Measurements from ENCODE around the gene ZFP14.
A peak's percentile ranks its signal among the peaks of the same experiment; 100 is the strongest.

ZFP14 gene

DNA sequence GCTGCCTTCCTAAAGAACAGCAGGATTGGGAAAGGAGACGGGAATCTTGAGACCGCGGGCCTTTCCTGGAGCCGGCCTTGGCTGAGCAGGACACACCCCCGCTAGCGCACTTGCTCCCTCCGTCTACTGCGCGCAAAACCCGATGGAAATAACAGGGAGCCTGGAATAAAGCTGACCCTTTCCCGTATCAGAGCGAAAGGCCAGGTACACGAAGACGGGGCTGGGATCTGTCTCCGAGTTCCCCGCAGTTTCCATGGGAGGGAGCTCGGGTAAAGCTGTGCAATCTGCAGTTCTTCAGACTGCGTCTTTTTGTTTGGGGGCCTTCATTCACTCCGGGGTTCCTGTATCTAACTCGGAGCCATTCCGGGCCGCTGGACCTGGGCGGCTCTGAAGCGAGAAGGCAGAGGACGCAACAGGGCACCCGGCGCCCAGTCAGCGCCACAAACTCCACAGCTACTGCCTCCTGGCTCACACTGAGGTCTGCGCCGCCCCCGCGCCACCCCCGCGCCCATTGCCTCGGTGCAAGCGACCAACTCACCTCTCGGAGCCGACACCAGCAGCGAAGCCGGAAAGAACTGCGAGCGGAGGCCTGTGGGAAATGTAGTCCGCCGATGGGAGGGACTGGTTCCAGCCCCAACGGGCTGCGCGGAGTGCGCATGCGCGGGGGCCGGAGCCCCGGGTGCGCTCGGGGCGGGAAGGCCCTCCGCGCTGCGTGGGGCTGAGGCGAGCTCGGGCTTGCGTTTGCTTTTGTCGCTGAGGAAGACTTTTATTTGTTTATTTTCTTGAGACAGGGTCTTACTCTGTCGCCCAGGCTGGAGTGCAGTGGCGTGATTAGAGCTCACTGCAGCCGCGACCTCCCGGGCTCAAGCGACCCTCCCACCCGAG, at the start of gene ZFP14:
ZFP14 (minus strand) TSS at position 577 of the 885 bp plus-strand sequence. CDS start 11,309 bp downstream, outside the sequence.
- CTCF ChIA-PET, result interaction anchor here (1.6 to 1.7 kb wide), 2 partner anchors 10 to 12 kb away, joined by 3 to 4 read pairs; no protein-coding TSS in a partner anchor
- POLR2A ChIA-PET, result no interaction called here
- TF ChIP-seq, protein P1, sequence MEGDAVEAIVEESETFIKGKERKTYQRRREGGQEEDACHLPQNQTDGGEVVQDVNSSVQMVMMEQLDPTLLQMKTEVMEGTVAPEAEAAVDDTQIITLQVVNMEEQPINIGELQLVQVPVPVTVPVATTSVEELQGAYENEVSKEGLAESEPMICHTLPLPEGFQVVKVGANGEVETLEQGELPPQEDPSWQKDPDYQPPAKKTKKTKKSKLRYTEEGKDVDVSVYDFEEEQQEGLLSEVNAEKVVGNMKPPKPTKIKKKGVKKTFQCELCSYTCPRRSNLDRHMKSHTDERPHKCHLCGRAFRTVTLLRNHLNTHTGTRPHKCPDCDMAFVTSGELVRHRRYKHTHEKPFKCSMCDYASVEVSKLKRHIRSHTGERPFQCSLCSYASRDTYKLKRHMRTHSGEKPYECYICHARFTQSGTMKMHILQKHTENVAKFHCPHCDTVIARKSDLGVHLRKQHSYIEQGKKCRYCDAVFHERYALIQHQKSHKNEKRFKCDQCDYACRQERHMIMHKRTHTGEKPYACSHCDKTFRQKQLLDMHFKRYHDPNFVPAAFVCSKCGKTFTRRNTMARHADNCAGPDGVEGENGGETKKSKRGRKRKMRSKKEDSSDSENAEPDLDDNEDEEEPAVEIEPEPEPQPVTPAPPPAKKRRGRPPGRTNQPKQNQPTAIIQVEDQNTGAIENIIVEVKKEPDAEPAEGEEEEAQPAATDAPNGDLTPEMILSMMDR (IDR thresholded peaks at IDR 0.05; ENCODE audit: insufficient read depth, low read length, missing control alignments), result peak; percentile 26

DNA sequence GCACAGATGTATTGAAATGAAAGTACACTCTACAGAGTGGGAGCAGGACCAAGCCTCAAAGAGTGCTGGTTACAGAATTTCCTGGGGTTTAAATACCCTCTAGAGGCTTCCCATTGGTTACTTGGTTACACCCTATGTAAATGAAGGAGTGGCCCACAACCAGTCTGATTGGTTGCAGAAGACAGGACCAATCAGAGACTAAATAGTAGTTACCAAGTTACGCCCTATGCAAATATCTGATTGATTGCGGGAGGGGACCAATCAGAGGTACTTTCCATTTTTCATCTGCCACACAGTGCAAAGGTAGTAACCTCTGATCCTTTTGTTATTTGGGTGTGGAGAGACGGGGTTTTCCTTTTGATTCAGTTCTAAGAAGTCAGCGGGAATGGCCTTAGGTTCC, 44.9 kb upstream of the ZFP14 start:
- TF ChIP-seq, protein P1 (IDR thresholded peaks at IDR 0.05; ENCODE audit: insufficient read depth, low read length, missing control alignments), result no peak
- ChIA-PET CTCF (no interaction called here), POLR2A (no interaction called here)
- no peak for DNase-seq (ENCODE audit: low read depth, low spot score)
- no peak overlapping the region for H3K4me3 ChIP-seq (ENCODE audit: low read depth, low read length)

More for the DNA sequence above, at the start of gene ZFP14:
- H3K4me3 ChIP-seq (ENCODE audit: low read depth, low read length), result peak within 1 kb of the TSS; percentile 93
- DNase-seq (ENCODE audit: low read depth, low spot score), result peak; percentile 38

- peak overlapping the region; percentile 48 for H3K4me3 ChIP-seq (ENCODE audit: low read depth, low read length)
- POLR2A ChIA-PET, result no interaction called here
- no peak for DNase-seq (ENCODE audit: low read depth, low spot score)
- CTCF ChIA-PET, result interaction anchor here (1.6 kb wide), 1 partner anchor 10 kb away, joined by 4 read pairs; no protein-coding TSS in a partner anchor
- TF ChIP-seq, protein P1 (IDR thresholded peaks at IDR 0.05; ENCODE audit: insufficient read depth, low read length, missing control alignments), result no peak
Observed at GRCh38 chr19:36421749-36422481, 42.9 kb upstream of the ZFP14 start.

DNA sequence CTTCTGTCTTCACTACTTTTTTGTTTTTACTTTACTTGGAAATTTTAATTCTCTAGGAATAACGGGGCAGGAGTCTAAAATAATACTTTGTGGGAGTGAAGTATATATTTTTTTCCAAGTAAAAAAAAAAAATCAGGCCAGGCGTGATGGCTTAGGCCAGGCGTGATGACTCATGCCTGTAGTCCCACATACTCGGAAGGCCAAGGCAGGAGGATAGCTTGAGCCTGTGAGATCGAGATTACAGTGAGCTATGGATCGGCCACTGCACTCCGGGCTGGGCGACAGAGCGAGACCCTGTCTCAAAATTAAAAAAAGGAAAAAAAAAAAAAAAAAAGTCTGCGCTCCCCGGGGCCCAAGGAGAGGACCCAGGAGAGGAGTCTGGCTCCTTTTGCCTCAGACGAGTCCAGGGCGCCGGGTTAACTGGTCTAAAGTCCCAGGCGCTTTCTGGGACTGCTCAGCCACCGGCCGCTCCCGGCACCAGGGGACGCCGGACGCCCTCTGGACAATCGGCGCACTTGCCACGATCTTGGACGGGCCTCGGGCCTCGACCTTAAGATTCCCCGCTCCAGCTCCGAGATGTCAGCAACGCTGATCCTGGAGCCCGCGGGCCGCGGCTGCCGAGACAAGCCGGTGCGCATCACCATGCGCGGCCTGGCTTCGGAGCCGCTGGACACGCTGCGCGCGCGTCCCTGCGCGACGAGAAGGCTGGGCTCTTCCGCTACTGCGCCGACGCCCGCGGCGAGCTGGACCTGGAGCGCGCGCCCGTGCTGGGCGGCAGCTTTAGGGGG, 42.2 kb upstream of the ZFP14 start:
- CTCF ChIA-PET, result interaction anchor here (1.6 kb wide), 1 partner anchor 11 kb away, joined by 4 read pairs; no protein-coding TSS in a partner anchor
- DNase-seq (ENCODE audit: low read depth, low spot score), result no peak
- POLR2A ChIA-PET, result no interaction called here
- TF ChIP-seq, protein P1 (IDR thresholded peaks at IDR 0.05; ENCODE audit: insufficient read depth, low read length, missing control alignments), result no peak
- peak overlapping the region; percentile 48 for H3K4me3 ChIP-seq (ENCODE audit: low read depth, low read length)

GRCh38 chr19:36418287-36419001, 39.4 kb upstream of the ZFP14 start, which contains the start of gene ZFP82:
TSS of gene ZFP82 (minus strand) at chr19:36418644. CDS start at chr19:36409789, 8,855 bp downstream.
- POLR2A ChIA-PET, result interaction anchor here (1.0 to 1.2 kb wide), 2 partner anchors 71 to 74 kb away, joined by 3 to 4 read pairs; partner anchors contain the start of gene ZNF566

More at GRCh38 chr19:36418287-36419001, 39.4 kb upstream of the ZFP14 start, which contains the start of gene ZFP82:
- TF ChIP-seq, protein P1 (IDR thresholded peaks at IDR 0.05; ENCODE audit: insufficient read depth, low read length, missing control alignments), result no peak
- CTCF ChIA-PET, result no interaction called here
- H3K4me3 ChIP-seq (ENCODE audit: low read depth, low read length), result peak within 1 kb of the TSS; percentile 69
- peak; percentile 2 for DNase-seq (ENCODE audit: low read depth, low spot score)
